ENCODE results near the gene ARHGAP24.
"Not testable (repeated sequence)": the region's sequence is repeated elsewhere in the genome, so short reads cannot be mapped to it uniquely, and the experiment has no call there.

Gene ARHGAP24

GRCh38 chr4:86006057-86006456, 531.1 kb downstream of the ARHGAP24 start:
- H3K4me3 ChIP-seq (ENCODE audit: low read depth in 1 of 2, low read length in 2 of 2): no peak overlapping the region

GRCh38 chr4:86007042-86007441, 532.1 kb downstream of the ARHGAP24 start:
- no peak overlapping the region for H3K4me3 ChIP-seq (ENCODE audit: low read depth in 1 of 2, low read length in 2 of 2)
- H3K9me3 ChIP-seq (ENCODE audit: control insufficient read depth in 1 of 2, low read length in 2 of 2): no peaks in the 10 kb centered on the region
- no peaks in the 10 kb centered on the region for H3K27me3 ChIP-seq (ENCODE audit: control insufficient read depth in 1 of 2, insufficient read depth in 2 of 2, low read length in 2 of 2)
- no peaks in the 10 kb centered on the region for H3K4me1 ChIP-seq (ENCODE audit: control insufficient read depth in 1 of 2, insufficient read depth in 2 of 2, low read length in 2 of 2)
- no peak overlapping the region for H3K27ac ChIP-seq (ENCODE audit: low read depth, low read length)
- no peaks in the 10 kb centered on the region for H3K36me3 ChIP-seq (ENCODE audit: control insufficient read depth in 1 of 2, insufficient read depth in 2 of 2, low read length in 2 of 2)
- no peak overlapping the region for H3K9ac ChIP-seq (ENCODE audit: low read depth in 1 of 2, low read length in 2 of 2)

More at GRCh38 chr4:86006057-86006456, 531.1 kb downstream of the ARHGAP24 start:
- Histone ChIP-seq H3K9ac (ENCODE audit: low read depth in 1 of 2, low read length in 2 of 2) (no peak overlapping the region), H3K27ac (ENCODE audit: low read depth, low read length) (no peak overlapping the region), H3K27me3 (ENCODE audit: control insufficient read depth in 1 of 2, insufficient read depth in 2 of 2, low read length in 2 of 2) (no peaks in the 10 kb centered on the region), H3K9me3 (ENCODE audit: control insufficient read depth in 1 of 2, low read length in 2 of 2) (no peaks in the 10 kb centered on the region), H3K4me1 (ENCODE audit: control insufficient read depth in 1 of 2, insufficient read depth in 2 of 2, low read length in 2 of 2) (no peaks in the 10 kb centered on the region), H3K36me3 (ENCODE audit: control insufficient read depth in 1 of 2, insufficient read depth in 2 of 2, low read length in 2 of 2) (no peaks in the 10 kb centered on the region)

- no peaks in the 10 kb centered on the region for H3K9me3 ChIP-seq (ENCODE audit: control insufficient read depth in 1 of 2, low read length in 2 of 2)
- no peak overlapping the region for H3K27ac ChIP-seq (ENCODE audit: low read depth, low read length)
- H3K4me3 ChIP-seq (ENCODE audit: low read depth in 1 of 2, low read length in 2 of 2): no peak overlapping the region
- no peaks in the 10 kb centered on the region for H3K36me3 ChIP-seq (ENCODE audit: control insufficient read depth in 1 of 2, insufficient read depth in 2 of 2, low read length in 2 of 2)
- H3K9ac ChIP-seq (ENCODE audit: low read depth in 1 of 2, low read length in 2 of 2): no peak overlapping the region
- H3K27me3 ChIP-seq (ENCODE audit: control insufficient read depth in 1 of 2, insufficient read depth in 2 of 2, low read length in 2 of 2): no peaks in the 10 kb centered on the region
- no peaks in the 10 kb centered on the region for H3K4me1 ChIP-seq (ENCODE audit: control insufficient read depth in 1 of 2, insufficient read depth in 2 of 2, low read length in 2 of 2)
Measured at GRCh38 chr4:86011117-86011516, 536.2 kb downstream of the ARHGAP24 start.

GRCh38 chr4:86013621-86014020, 538.7 kb downstream of the ARHGAP24 start:
- Histone ChIP-seq H3K36me3 (ENCODE audit: control insufficient read depth in 1 of 2, insufficient read depth in 2 of 2, low read length in 2 of 2) (no peaks in the 10 kb centered on the region), H3K4me3 (ENCODE audit: low read depth in 1 of 2, low read length in 2 of 2) (no peak overlapping the region), H3K4me1 (ENCODE audit: control insufficient read depth in 1 of 2, insufficient read depth in 2 of 2, low read length in 2 of 2) (no peaks in the 10 kb centered on the region), H3K9me3 (ENCODE audit: control insufficient read depth in 1 of 2, low read length in 2 of 2) (no peaks in the 10 kb centered on the region), H3K9ac (ENCODE audit: low read depth in 1 of 2, low read length in 2 of 2) (no peak overlapping the region), H3K27me3 (ENCODE audit: control insufficient read depth in 1 of 2, insufficient read depth in 2 of 2, low read length in 2 of 2) (no peaks in the 10 kb centered on the region), H3K27ac (ENCODE audit: low read depth, low read length) (no peak overlapping the region)

GRCh38 chr4:86014599-86014998, 539.6 kb downstream of the ARHGAP24 start:
- H3K4me3 ChIP-seq (ENCODE audit: low read depth in 1 of 2, low read length in 2 of 2): no peak overlapping the region
- no peak overlapping the region for H3K9ac ChIP-seq (ENCODE audit: low read depth in 1 of 2, low read length in 2 of 2)
- H3K9me3 ChIP-seq (ENCODE audit: control insufficient read depth in 1 of 2, low read length in 2 of 2): no peaks in the 10 kb centered on the region
- H3K27me3 ChIP-seq (ENCODE audit: control insufficient read depth in 1 of 2, insufficient read depth in 2 of 2, low read length in 2 of 2): no peaks in the 10 kb centered on the region
- H3K27ac ChIP-seq (ENCODE audit: low read depth, low read length): no peak overlapping the region
- no peaks in the 10 kb centered on the region for H3K4me1 ChIP-seq (ENCODE audit: control insufficient read depth in 1 of 2, insufficient read depth in 2 of 2, low read length in 2 of 2)
- no peaks in the 10 kb centered on the region for H3K36me3 ChIP-seq (ENCODE audit: control insufficient read depth in 1 of 2, insufficient read depth in 2 of 2, low read length in 2 of 2)

GRCh38 chr4:86015412-86016350, 540.7 kb downstream of the ARHGAP24 start:
- no peaks in the 10 kb centered on the region for H3K27me3 ChIP-seq (ENCODE audit: control insufficient read depth in 1 of 2, insufficient read depth in 2 of 2, low read length in 2 of 2)
- no peaks in the 10 kb centered on the region for H3K9me3 ChIP-seq (ENCODE audit: control insufficient read depth in 1 of 2, low read length in 2 of 2)
- H3K4me1 ChIP-seq (ENCODE audit: control insufficient read depth in 1 of 2, insufficient read depth in 2 of 2, low read length in 2 of 2): no peaks in the 10 kb centered on the region
- no peaks in the 10 kb centered on the region for H3K36me3 ChIP-seq (ENCODE audit: control insufficient read depth in 1 of 2, insufficient read depth in 2 of 2, low read length in 2 of 2)
- no peak overlapping the region for H3K9ac ChIP-seq (ENCODE audit: low read depth in 1 of 2, low read length in 2 of 2)
- H3K27ac ChIP-seq (ENCODE audit: low read depth, low read length): no peak overlapping the region
- no peak overlapping the region for H3K4me3 ChIP-seq (ENCODE audit: low read depth in 1 of 2, low read length in 2 of 2)

- H3K9me3 ChIP-seq (ENCODE audit: control insufficient read depth in 1 of 2, low read length in 2 of 2): no peaks in the 10 kb centered on the region
- no peak overlapping the region for H3K4me3 ChIP-seq (ENCODE audit: low read depth in 1 of 2, low read length in 2 of 2)
- no peak overlapping the region for H3K27ac ChIP-seq (ENCODE audit: low read depth, low read length)
- no peaks in the 10 kb centered on the region for H3K36me3 ChIP-seq (ENCODE audit: control insufficient read depth in 1 of 2, insufficient read depth in 2 of 2, low read length in 2 of 2)
- H3K4me1 ChIP-seq (ENCODE audit: control insufficient read depth in 1 of 2, insufficient read depth in 2 of 2, low read length in 2 of 2): peaks cover 0 to 2% of the 10 kb centered on the region in 2 donors
- no peaks in the 10 kb centered on the region for H3K27me3 ChIP-seq (ENCODE audit: control insufficient read depth in 1 of 2, insufficient read depth in 2 of 2, low read length in 2 of 2)
- no peak overlapping the region for H3K9ac ChIP-seq (ENCODE audit: low read depth in 1 of 2, low read length in 2 of 2)
Measured at GRCh38 chr4:86019362-86019761, 544.4 kb downstream of the ARHGAP24 start.

- Histone ChIP-seq H3K27me3 (ENCODE audit: control insufficient read depth in 1 of 2, insufficient read depth in 2 of 2, low read length in 2 of 2) (no peaks in the 10 kb centered on the region), H3K4me1 (ENCODE audit: control insufficient read depth in 1 of 2, insufficient read depth in 2 of 2, low read length in 2 of 2) (peaks cover 0 to 6% of the 10 kb centered on the region in 2 donors), H3K9me3 (ENCODE audit: control insufficient read depth in 1 of 2, low read length in 2 of 2) (no peaks in the 10 kb centered on the region), H3K27ac (ENCODE audit: low read depth, low read length) (no peak overlapping the region), H3K4me3 (ENCODE audit: low read depth in 1 of 2, low read length in 2 of 2) (no peak overlapping the region), H3K36me3 (ENCODE audit: control insufficient read depth in 1 of 2, insufficient read depth in 2 of 2, low read length in 2 of 2) (no peaks in the 10 kb centered on the region), H3K9ac (ENCODE audit: low read depth in 1 of 2, low read length in 2 of 2) (no peak overlapping the region)
Measured at GRCh38 chr4:86019906-86020305, 545.0 kb downstream of the ARHGAP24 start.

- H3K36me3 ChIP-seq (ENCODE audit: control insufficient read depth in 1 of 2, insufficient read depth in 2 of 2, low read length in 2 of 2); H3K9me3 ChIP-seq (ENCODE audit: control insufficient read depth in 1 of 2, low read length in 2 of 2); H3K4me1 ChIP-seq (ENCODE audit: control insufficient read depth in 1 of 2, insufficient read depth in 2 of 2, low read length in 2 of 2); H3K27me3 ChIP-seq (ENCODE audit: control insufficient read depth in 1 of 2, insufficient read depth in 2 of 2, low read length in 2 of 2); H3K27ac ChIP-seq (ENCODE audit: low read depth, low read length); H3K4me3 ChIP-seq (ENCODE audit: low read depth in 1 of 2, low read length in 2 of 2); H3K9ac ChIP-seq (ENCODE audit: low read depth in 1 of 2, low read length in 2 of 2): not testable (repeated sequence)
Measured at GRCh38 chr4:86021671-86022070, 546.7 kb downstream of the ARHGAP24 start.

- Histone ChIP-seq H3K4me1 (ENCODE audit: control insufficient read depth in 1 of 2, insufficient read depth in 2 of 2, low read length in 2 of 2) (peaks cover 0 to 6% of the 10 kb centered on the region in 2 donors), H3K36me3 (ENCODE audit: control insufficient read depth in 1 of 2, insufficient read depth in 2 of 2, low read length in 2 of 2) (no peaks in the 10 kb centered on the region)
Measured at GRCh38 chr4:86026720-86027119, 551.8 kb downstream of the ARHGAP24 start.

More at GRCh38 chr4:86026720-86027119, 551.8 kb downstream of the ARHGAP24 start:
- Histone ChIP-seq H3K9ac (ENCODE audit: low read depth in 1 of 2, low read length in 2 of 2) (no peak overlapping the region), H3K27ac (ENCODE audit: low read depth, low read length) (no peak overlapping the region), H3K27me3 (ENCODE audit: control insufficient read depth in 1 of 2, insufficient read depth in 2 of 2, low read length in 2 of 2) (no peaks in the 10 kb centered on the region), H3K4me3 (ENCODE audit: low read depth in 1 of 2, low read length in 2 of 2) (no peak overlapping the region), H3K9me3 (ENCODE audit: control insufficient read depth in 1 of 2, low read length in 2 of 2) (no peaks in the 10 kb centered on the region)

Measured in duodenal mucosa (tissue), 2 donors.